GM12865 (cell line): ENCODE measurements around the gene PPP2R1A.

Source experiments
- DNase-seq: peaks from one replicate; pipeline ENCODE4 v3.0.0; 2010; ENCODE audit warnings: low read depth
- H3K4me3 ChIP-seq: 2 replicates; pipeline ENCODE4 v1.5.1; 2011; ENCODE audit warnings: mild to moderate bottlenecking, low read depth, low read length, control low read depth
- CTCF ChIP-seq: IDR thresholded peaks from 2 replicates; pipeline ENCODE4 v1.5.1; 2011; ENCODE audit warnings: low read length, control low read depth, low read depth, inconsistent platforms; ENCODE audit not compliant: insufficient read depth; ENCODE audit errors: missing control alignments

PPP2R1A gene

GRCh38 chr19:52170863-52171320 is 19.0 kb upstream of the PPP2R1A start:
- no peak for TF ChIP-seq CTCF
- peak overlapping the region; percentile 81 for H3K4me3 ChIP-seq
- no peak for DNase-seq

DNA sequence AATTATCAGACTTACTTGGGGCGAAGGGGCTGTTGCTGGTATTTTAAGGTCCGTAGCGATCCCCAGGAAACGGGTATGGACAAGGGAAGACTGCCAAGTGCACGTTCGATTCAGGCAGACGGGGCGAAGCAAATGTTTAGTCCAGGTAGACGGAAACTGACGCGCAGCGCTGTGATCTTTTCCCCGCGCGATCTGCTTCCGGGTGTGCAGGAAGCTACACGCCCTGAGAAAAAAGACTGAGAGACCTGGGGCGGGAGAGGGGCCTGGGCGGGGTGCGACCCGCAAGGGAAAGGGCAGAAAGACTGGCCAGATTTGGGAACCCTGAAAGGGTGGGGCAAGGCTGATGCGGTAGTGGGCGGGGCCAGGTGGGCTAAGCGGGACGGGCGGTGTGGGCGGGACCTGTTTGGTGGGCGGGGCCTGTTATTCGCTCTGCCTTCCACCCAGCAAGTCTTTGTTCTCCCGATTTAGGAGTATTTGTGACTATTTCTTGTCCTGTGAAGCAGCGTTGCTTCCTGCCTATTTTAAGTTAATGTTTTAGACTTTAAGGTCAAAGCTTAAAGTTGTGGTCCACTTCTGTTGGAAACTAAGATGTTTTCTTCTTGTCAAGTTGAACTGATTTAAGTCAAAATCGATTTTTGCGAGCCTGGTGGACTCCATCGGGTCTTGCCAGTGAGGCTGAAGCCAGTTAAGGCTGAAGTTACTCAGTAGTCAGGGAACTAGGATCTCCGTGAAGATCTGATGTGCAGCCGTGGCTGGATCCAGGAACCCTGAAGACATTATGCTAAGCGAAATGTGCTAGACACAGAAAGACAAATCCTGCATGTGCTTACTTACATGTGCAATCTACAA is 18.3 kb upstream of the PPP2R1A start, which contains the start of gene ZNF836:
ZNF836 (minus strand) TSS at position 301 of the 849 bp plus-strand sequence. CDS start 3,549 bp downstream, outside the sequence.
- no peak for TF ChIP-seq CTCF
- peak within 1 kb of the TSS; percentile 81 for H3K4me3 ChIP-seq
- peak; percentile 89 for DNase-seq

- no peak for TF ChIP-seq CTCF
- H3K4me3 ChIP-seq: no peak overlapping the region
- DNase-seq: no peak
Observed at GRCh38 chr19:52172347-52172746, 17.5 kb upstream of the PPP2R1A start.

DNA sequence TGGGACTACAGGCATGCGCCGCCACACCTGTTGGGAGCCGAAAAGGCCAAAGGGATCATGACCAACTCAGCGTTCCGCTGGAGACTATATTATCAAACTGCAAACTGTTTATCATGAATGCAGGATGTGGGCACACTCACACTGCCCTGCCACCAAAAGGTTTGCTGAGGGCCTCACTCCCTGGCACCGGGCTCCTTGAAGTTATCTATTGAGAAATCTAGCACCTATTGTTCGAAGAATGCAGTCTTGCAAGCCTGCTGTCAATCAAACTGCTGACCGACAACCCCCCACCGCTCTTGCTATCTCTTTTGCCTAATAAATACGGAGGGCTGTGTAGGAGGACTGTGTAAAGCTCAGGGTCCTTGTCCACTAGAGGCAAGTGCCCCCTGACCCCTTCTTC is 13.3 kb upstream of the PPP2R1A start:
- TF ChIP-seq CTCF: no peak
- DNase-seq: no peak
- no peak overlapping the region for H3K4me3 ChIP-seq

GRCh38 chr19:52187407-52187806 is 2.4 kb upstream of the PPP2R1A start:
- no peak overlapping the region for H3K4me3 ChIP-seq
- TF ChIP-seq CTCF: no peak
- DNase-seq: no peak

- DNase-seq: no peak
- H3K4me3 ChIP-seq: peak overlapping the region; percentile 48
- no peak for TF ChIP-seq CTCF
Observed at GRCh38 chr19:52188822-52189734, 774 bp upstream of the PPP2R1A start.
